Measurements from ENCODE around the gene RNF14.

- TF ChIP-seq CEBPB (IDR thresholded peaks at IDR 0.05; ENCODE audit: borderline replicate concordance in 1 of 2, low read depth in 2 of 2, low read length in 2 of 2) (no peak), CHD1 (IDR thresholded peaks at IDR 0.05; ENCODE audit: low read depth, low read length) (no peak), MAX (IDR thresholded peaks at IDR 0.05; ENCODE audit: low read depth, low read length) (no peak), NFYB (IDR thresholded peaks at IDR 0.05; ENCODE audit: insufficient read depth, low read depth, low read length) (no peak)
These were observed 5.1 kb downstream of the RNF14 start for GRCh38 chr5:141973871-141974595.
